Natural killer cell (primary cell): ENCODE data around the gene PTPRJ. TPM values are rescaled to one million over a fixed set of nuclear protein-coding genes. Genes with fewer than 3 reads are reported as not detected.

Experiments used
- ATAC-seq, 3 donors: fragments of 150-1000 bp in 2 of 3; fragments of 200-7000 bp in 1 of 3; cut with Tn5 transposase; 1 replicate in 1 of 3; 2 replicates in 2 of 3; pipeline ENCODE4 v1.10.0; 2021; ENCODE audit warnings: mild to moderate bottlenecking in 2 of 3, moderate library complexity in 2 of 3
- DNase-seq, 2 donors: peaks; one replicate each; pipeline versions ENCODE4 v3.0.0 to v3.0.0-alpha.2; 2013 to 2021; ENCODE audit warnings: mixed read lengths in 1 of 2
- H3K27ac ChIP-seq: one replicate; pipeline ENCODE4 v1.5.1; 2013; ENCODE audit warnings: mild to moderate bottlenecking, low read length
- H3K27me3 ChIP-seq: one replicate; pipeline ENCODE4 v1.6.1; 2013; ENCODE audit warnings: low read length; ENCODE audit not compliant: control insufficient read depth, insufficient read depth
- H3K36me3 ChIP-seq: one replicate; pipeline ENCODE4 v1.6.1; 2013; ENCODE audit warnings: low read length; ENCODE audit not compliant: control insufficient read depth, insufficient read depth
- H3K4me1 ChIP-seq: one replicate; pipeline ENCODE4 v1.6.1; 2013; ENCODE audit warnings: low read length; ENCODE audit not compliant: control insufficient read depth, insufficient read depth
- H3K4me3 ChIP-seq: one replicate; pipeline ENCODE4 v1.5.1; 2013; ENCODE audit warnings: low read length
- H3K9me3 ChIP-seq: one replicate; pipeline ENCODE4 v1.6.1; 2013; ENCODE audit warnings: low read length; ENCODE audit not compliant: control insufficient read depth, insufficient read depth
- H3K27ac Mint-ChIP-seq, 2 donors: one replicate each; pipeline ENCODE4 v1.8.0; 2022; ENCODE audit warnings: mild to moderate bottlenecking in 2 of 2, mixed read lengths in 2 of 2, moderate library complexity in 1 of 2
- H3K27me3 Mint-ChIP-seq, 2 donors: one replicate each; pipeline ENCODE4 v1.8.0; 2022; ENCODE audit warnings: low read depth in 2 of 2, mixed read lengths in 2 of 2
- H3K36me3 Mint-ChIP-seq: one replicate; pipeline ENCODE4 v1.8.0; 2022; ENCODE audit warnings: mixed read lengths
- H3K4me1 Mint-ChIP-seq, 2 donors: one replicate each; pipeline ENCODE4 v1.8.0; 2022; ENCODE audit warnings: mixed read lengths in 2 of 2
- H3K4me3 Mint-ChIP-seq: one replicate; pipeline ENCODE4 v1.8.0; 2022; ENCODE audit warnings: mild to moderate bottlenecking, moderate library complexity, mixed read lengths
- H3K9me3 Mint-ChIP-seq, 2 donors: one replicate each; pipeline ENCODE4 v1.8.0; 2022; ENCODE audit warnings: mixed read lengths in 2 of 2
- WGBS: methylation state at CpG from one replicate; pipeline ENCODE4 v1.1.7; 2013; ENCODE audit warnings: missing lambda C conversion rate; ENCODE audit not compliant: insufficient coverage; 5-methylcytosine and 5-hydroxymethylcytosine counted together
- intact Hi-C: fragments of 100-400 bp; cut with micrococcal nuclease; formaldehyde crosslinking; loops from one replicate; pipeline ENCODE4 v1.14.2; 2022
- total RNA-seq, 4 donors: library from RNA; stranded (reverse); fragments of 120-200 nt in 1 of 4; gene quantifications; one replicate each; pipeline versions ENCODE4 v1.2.3 to v1.2.4, GENCODE V29; 2013 to 2022
- TF ChIP-seq, protein P1 (sequence below): fragments of 200-600 bp; IDR thresholded peaks from one replicate; pipeline ENCODE4 v1.8.0; 2022; ENCODE audit warnings: antibody characterized with exemption

PTPRJ gene
- total RNA-seq, 3 donors from 2014 or later (not counting 1 experiment from before 2014, with no cell fraction given): 110 to 127 (median 111) TPM

DNA sequence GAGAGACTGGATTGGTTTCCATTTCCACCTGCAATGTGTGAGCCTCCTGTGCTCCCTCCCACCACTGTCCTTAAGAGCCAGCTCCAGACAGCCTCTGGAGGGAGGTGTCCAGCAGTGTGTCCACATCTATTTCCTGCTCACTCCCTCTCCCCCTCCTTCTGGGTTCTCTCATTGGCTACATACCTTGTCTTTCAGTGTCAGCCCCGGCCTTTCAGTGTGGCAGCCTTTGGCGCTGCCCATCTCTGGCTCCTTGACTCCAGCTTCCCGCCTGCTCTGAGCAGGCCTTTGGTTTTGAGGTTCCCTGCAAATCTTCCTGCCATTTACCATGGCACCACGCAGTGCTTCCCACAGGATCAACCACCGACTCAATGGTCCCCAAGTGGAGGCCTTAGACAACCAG, 19.0 kb upstream of the PTPRJ start:
- H3K27ac Mint-ChIP-seq: no peak overlapping the region
- TF ChIP-seq, protein P1, sequence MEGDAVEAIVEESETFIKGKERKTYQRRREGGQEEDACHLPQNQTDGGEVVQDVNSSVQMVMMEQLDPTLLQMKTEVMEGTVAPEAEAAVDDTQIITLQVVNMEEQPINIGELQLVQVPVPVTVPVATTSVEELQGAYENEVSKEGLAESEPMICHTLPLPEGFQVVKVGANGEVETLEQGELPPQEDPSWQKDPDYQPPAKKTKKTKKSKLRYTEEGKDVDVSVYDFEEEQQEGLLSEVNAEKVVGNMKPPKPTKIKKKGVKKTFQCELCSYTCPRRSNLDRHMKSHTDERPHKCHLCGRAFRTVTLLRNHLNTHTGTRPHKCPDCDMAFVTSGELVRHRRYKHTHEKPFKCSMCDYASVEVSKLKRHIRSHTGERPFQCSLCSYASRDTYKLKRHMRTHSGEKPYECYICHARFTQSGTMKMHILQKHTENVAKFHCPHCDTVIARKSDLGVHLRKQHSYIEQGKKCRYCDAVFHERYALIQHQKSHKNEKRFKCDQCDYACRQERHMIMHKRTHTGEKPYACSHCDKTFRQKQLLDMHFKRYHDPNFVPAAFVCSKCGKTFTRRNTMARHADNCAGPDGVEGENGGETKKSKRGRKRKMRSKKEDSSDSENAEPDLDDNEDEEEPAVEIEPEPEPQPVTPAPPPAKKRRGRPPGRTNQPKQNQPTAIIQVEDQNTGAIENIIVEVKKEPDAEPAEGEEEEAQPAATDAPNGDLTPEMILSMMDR: no peak
- Histone ChIP-seq H3K27me3 (no peaks in the 10 kb centered on the region), H3K4me3 (no peak overlapping the region), H3K27ac (no peak overlapping the region), H3K4me1 (no peaks in the 10 kb centered on the region), H3K36me3 (no peaks in the 10 kb centered on the region), H3K9me3 (no peaks in the 10 kb centered on the region)
- DNase-seq: no peak
- no peak overlapping the region for H3K4me3 Mint-ChIP-seq
- ATAC-seq: no peak
- H3K9me3 Mint-ChIP-seq: no peaks in the 10 kb centered on the region
- H3K4me1 Mint-ChIP-seq: no peaks in the 10 kb centered on the region
- intact Hi-C loops: no loop called here
- 97% methylated on average over 5 of the region's 5 CpGs for WGBS
- no peaks in the 10 kb centered on the region for H3K36me3 Mint-ChIP-seq
- no peaks in the 10 kb centered on the region for H3K27me3 Mint-ChIP-seq

DNA sequence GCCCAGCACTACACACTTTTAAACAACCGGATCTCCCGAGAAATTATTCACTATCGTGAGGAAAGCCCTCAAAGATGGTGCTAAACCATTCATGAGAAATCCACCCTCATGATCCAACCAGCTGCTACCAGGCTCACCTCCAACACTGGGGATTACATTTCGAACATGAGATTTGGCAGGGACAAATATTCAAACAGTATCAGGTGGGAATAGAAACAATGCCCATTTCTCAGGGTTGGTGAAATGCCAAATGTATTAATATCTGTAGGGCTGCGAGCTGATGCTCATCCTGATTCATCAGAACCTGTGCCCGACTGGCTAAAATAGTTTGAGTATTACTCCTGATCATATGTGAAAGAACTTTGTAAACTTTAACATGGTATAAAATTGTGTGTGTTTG, 15.8 kb upstream of the PTPRJ start:
- no peaks in the 10 kb centered on the region for H3K27me3 Mint-ChIP-seq
- Histone ChIP-seq H3K4me1 (no peaks in the 10 kb centered on the region), H3K27ac (no peak overlapping the region), H3K4me3 (no peak overlapping the region), H3K9me3 (no peaks in the 10 kb centered on the region), H3K36me3 (no peaks in the 10 kb centered on the region), H3K27me3 (no peaks in the 10 kb centered on the region)
- 95% methylated on average over 6 of the region's 6 CpGs for WGBS
- intact Hi-C loops: no loop called here
- no peak overlapping the region for H3K27ac Mint-ChIP-seq
- H3K4me3 Mint-ChIP-seq: no peak overlapping the region
- no peaks in the 10 kb centered on the region for H3K9me3 Mint-ChIP-seq
- H3K4me1 Mint-ChIP-seq: no peaks in the 10 kb centered on the region
- no peak for DNase-seq
- TF ChIP-seq, protein P1: no peak
- no peak for ATAC-seq
- H3K36me3 Mint-ChIP-seq: no peaks in the 10 kb centered on the region

DNA sequence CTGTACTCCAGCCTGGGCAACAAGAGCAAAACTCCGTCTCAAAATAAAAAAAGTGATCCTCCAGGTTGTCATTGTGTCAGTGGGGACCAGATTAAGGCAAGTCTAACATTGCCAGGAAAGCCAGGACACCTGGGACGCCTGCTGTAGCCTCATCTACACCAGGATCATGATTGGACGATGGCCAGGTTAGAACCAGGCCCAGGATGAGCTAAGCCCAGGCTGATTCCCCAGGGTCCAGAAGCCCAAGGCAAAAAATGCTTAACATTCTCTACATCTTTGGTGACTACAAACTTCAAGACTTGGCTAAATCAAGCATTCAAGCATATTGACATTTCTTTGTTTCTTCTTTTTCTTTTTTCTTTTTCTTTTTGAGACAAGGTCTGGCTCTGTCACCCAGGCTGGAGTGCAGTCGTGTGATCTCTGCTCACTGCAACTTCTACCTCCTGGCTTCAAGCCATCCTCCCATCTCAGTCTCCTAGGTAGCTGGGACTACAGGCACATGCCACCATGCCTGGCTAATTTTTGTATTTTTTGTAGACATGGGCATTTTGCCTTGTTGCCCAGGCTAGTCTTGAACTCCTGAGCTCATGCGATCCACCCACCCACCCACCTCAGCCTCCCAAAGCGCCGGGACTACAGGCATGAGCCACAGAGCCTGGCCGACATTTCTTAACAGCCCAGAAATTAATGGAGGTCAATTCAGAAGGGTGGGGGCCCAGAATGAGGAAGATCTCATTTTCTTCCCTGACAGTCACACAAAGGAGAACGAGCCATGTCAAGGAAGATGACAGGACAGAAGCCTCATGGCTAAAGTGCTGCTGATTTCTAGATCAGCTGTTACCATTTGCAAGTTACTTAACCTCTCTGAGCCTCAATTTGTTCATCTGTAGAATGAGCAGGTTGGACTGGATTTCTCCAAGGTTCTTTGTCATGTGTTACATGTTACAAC, 12.5 kb upstream of the PTPRJ start:
- Mint-ChIP-seq H3K27ac (no peak overlapping the region), H3K27me3 (no peaks in the 10 kb centered on the region), H3K36me3 (no peaks in the 10 kb centered on the region), H3K4me3 (no peak overlapping the region), H3K4me1 (no peaks in the 10 kb centered on the region), H3K9me3 (no peaks in the 10 kb centered on the region)
- ATAC-seq (no peak), DNase-seq (no peak)
- 94% methylated on average over 9 of the region's 9 CpGs for WGBS
- Histone ChIP-seq H3K36me3 (no peaks in the 10 kb centered on the region), H3K27ac (no peak overlapping the region), H3K27me3 (no peaks in the 10 kb centered on the region), H3K9me3 (no peaks in the 10 kb centered on the region), H3K4me3 (no peak overlapping the region), H3K4me1 (no peaks in the 10 kb centered on the region)
- intact Hi-C loops: no loop called here
- TF ChIP-seq, protein P1: no peak
